HG03025 (cell line): ENCODE results near the gene DAGLA.

Experiments
- ATAC-seq: cut with Tn5 transposase; IDR thresholded peaks from one replicate; pipeline ENCODE4 v1.9.1; 2021; ENCODE audit warnings: mild to moderate bottlenecking, moderate library complexity; ENCODE audit not compliant: unreplicated experiment, low FRiP score

DAGLA gene

DNA sequence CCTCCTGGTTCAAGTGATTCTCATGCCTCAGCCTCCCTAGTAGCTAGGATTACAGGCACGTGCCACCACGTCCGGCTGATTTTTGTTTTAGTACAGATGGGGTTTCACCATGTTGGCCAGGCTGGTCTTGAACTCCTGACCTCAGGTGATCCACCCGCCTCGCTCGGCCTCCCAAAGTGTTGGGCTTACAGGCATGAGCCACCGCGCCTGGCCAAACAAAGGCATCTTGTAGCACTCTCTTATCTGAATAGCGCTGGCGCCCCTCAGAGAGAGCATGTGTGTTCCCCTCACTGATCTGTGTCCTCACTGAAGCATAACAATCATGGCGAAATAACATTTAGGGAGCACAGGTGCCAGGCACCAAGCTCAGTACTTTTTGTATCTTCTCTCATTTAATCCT, 7.2 kb downstream of the DAGLA start:
- ATAC-seq = no peak

- ATAC-seq = no peak
Measured at GRCh38 chr11:61688365-61689163, 8.4 kb downstream of the DAGLA start.

DNA sequence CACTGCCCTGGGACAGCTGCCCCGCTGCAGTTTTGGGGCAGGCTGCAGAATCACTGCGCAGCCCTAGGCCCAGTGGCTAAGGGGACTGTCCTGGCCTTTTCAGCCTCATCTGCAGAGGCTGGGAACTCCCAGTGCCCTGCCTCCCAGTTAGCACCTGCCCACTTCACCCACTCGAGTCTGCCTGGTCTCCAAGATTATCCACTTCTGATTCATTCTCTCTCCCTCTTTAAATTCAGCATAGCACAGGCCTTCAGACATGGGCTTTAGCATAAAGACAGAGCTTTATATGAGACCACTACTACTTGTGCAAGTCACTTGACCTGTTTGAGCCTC, 8.9 kb downstream of the DAGLA start:
- no peak for ATAC-seq

DNA sequence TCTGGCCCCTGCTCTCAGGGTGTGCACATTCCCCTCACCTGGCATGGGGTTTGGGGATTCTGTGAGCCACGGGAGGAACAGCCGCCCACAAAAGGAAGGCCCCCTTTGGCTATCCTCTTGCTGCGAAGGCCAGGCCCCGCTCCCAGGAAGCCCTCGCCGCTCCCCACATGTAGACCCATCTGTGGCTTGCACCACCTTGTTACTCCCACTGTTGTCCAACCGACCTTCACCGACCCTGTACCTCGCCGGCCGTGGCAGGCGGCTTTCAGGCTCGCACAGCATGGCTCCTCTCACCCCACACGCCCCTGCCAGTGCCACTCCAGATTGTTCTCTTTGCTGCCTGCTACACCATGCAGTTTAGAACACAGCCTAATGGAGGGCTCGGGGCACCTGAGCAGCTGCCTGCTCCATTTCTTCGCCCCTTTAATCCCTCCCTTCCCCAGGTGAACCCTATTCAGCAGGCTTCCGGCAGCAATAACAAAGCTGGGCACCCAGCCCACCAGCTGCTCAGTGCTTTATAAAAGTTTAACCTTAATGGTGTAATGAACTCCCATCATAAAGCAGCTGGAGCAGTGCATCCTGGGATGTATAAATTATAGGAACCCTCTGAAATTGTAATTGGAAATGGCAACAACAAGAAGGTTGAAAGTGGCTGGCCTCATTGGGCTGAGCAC, 10.7 kb downstream of the DAGLA start:
- no peak for ATAC-seq

GRCh38 chr11:61691380-61692156, 11.4 kb downstream of the DAGLA start:
- ATAC-seq = no peak

DNA sequence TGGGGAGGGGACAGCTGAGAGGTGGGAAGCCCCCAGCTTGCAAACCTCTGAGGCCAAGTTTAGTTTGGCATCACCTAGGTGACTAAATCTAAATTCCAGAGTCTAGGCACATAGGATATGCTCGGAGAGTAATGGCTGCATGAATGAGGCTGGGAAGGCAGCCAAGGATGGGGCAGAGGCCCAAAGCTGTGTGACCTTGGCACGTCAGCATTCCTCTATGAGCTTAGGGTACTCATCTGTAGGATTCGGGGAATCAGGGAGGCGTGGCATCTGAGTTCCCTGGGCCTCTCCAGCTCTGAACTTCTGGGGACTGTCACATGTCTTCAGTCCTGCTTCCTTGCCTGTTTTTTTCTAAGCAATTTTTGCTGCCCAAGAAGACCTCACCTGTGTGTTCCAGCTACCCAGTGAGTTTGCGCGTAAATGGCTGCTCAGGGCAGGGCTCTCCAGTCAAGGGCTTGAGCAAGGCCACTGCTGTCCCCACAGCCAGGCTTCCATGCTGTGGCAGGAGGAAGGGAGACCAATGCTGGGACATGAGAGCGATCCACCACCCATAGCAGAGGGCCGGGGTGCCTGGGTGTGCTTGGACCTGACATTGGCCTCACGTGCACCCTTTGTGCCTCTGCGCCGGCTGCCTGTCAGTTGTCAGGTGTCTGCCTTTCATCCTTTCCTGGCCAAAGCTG, 13.9 kb downstream of the DAGLA start:
- ATAC-seq = no peak

DNA sequence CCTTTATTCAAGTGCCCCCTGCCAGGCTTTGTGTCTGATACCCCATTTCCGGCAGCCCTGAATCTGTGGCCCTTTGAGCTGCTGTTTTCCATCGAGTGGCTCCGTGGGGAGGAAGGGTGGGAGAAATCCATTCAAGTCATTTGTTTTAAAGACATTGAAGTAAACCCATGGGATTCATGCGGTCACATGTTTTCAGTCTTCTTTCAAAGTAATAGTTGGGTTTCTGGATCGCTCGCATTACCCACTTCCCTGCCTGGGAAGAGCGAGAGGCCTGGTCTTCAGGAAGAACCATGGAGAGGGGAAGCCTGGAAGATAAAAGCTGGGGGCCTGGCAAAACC, 14.4 kb downstream of the DAGLA start:
- no peak for ATAC-seq

- ATAC-seq = no peak
Measured at GRCh38 chr11:61694946-61695706, 14.9 kb downstream of the DAGLA start.

DNA sequence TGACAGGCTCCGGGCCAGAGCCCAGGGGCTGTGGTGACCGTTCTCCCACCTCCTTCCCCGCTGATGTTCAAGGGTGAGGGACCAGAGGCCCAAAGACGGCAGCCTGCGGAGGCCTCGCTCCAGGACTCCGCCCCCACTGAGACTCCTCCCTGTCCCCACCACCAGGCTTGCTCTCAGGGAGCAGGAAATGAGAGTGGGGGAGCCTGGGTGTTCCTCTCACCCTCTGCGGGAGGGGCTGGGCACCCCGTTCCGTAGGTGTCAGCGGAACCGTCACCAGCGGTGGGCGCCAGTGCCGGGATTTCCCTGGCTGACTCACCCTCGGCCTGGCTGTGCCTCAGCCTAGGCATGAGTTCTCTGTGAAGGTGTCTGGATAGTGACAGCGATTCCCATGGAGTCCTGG, 15.7 kb downstream of the DAGLA start:
- ATAC-seq = no peak

DNA sequence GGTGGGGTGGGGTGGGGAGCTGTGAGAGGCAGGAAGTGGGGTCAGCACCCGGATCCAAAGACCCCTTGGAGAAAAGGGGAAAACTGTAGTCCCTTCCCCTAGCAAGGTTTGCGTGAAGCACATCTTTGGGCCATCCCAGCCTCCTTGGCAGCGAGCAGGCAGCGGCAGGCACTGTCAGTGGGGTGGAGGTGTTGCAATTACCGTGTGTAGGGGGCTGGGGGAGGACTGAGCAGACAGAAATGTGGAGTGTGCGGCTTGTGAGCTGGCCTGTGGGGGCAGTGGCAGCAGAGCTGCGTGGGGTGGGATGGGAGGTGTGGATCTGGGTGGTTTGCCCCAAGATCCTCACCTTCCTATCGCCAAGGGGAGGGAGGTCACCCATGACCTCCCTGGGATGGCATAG, 16.4 kb downstream of the DAGLA start:
- ATAC-seq = no peak

GRCh38 chr11:61697078-61697502, 16.9 kb downstream of the DAGLA start:
- no peak for ATAC-seq

GRCh38 chr11:61697764-61698163, 17.6 kb downstream of the DAGLA start:
- no peak for ATAC-seq

DNA sequence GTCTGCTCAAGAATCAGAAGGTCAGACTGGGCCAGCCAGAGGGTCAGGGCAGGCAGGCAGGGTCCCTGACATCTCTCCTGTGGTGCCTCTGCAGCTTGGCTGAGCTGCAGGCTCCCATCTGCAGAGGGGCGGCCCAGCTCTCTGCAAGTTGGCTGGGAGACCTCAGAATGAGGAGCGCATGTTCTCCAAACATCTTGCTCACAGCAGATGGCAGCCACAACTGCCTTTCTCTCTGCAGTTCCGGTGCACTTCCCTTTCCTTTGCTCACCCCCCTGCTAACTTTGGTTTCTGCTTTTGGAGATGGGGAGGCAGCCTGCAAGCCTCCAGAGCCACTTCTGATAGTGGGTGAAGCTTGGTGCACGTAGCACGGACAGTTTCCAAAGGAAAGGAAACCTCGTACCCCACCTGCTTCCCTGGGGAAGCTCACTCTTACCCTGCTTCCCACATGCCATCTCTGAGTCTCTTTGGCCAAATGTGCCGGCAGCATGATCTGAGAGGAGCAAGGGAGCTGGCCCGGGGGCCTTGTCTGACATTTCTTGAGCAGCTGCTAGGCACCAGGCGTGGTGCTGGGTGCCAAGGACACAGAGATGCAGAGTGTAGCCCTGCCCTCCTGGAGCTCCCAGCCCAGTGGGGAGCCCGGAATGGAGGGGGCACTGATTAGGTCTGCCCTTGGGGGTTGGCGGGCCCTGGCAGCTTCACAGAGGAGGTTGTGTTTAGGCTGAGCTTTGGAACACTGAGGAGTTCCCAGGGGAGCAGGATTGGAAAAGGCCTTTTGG, 18.2 kb downstream of the DAGLA start:
- ATAC-seq = no peak

GRCh38 chr11:61699737-61700160, 19.6 kb downstream of the DAGLA start:
- ATAC-seq = no peak

- ATAC-seq = no peak
Measured at GRCh38 chr11:61700212-61700611, 20.0 kb downstream of the DAGLA start.

- no peak for ATAC-seq
Measured at GRCh38 chr11:61700720-61701119, 20.5 kb downstream of the DAGLA start.

DNA sequence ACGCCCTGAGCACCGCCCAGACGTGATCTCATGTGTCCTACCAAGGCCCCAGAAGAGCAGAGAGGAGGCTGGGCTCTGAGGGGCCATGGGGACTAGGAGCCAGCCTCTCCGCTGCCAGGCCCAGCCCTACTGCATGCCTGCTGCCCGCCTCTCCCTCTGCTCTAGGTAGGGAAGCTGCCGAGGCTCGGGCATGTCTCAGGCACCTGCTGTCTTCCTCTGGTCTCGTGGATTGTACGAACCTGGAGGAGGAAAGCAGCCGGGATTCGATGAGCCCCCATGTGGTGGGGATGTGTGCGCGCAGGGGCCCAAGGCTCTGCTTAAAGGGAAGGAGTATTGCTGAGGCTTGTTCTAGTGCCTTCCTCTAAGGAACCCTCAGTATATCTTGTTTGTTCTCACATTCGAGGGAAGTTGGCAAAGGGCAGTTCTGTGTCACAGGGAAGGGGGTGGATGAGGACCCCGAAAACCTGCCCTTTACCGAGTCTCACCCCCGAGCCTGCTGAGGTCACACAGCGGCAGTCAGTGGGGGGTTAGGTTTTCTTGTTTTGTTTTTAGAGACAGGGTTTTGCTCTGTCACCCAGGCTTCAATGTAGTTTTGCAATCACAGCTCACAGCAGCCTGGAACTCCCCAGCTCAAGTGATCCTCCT, 21.2 kb downstream of the DAGLA start:
- ATAC-seq = no peak

- no peak for ATAC-seq
Measured at GRCh38 chr11:61702701-61703312, 22.6 kb downstream of the DAGLA start.

DNA sequence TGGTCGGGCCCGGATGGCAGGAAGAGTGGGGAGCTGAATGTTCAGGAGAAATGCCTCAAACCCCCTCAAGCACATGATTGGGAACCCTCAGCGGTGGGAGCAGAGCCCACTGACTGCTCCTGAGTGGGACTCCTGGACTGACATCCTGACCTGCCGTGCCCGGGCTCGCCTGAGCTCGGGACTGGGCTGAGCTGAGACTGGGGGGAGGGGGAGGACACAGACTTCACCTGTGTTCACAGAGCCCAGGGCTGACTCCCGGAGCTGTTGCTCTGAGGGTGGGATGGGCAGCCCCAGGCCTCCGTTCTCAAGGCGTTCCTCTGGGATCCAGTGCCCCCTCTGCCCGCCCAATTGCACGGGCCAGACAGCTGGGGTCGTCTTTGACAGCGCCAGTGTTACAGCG, 24.6 kb downstream of the DAGLA start:
- no peak for ATAC-seq
